Caki2 (cell line): Measurements from ENCODE around the gene LRP6. TPM values are rescaled to one million over a fixed set of nuclear protein-coding genes. Genes with fewer than 3 reads are reported as not detected.
A peak's percentile ranks its signal among the peaks of the same experiment; 100 is the strongest.
"Not testable (repeated sequence)": the region's sequence is repeated elsewhere in the genome, so short reads cannot be mapped to it uniquely, and the experiment has no call there.

Experiments
- DNase-seq: peaks from one replicate; pipeline ENCODE4 v3.0.0-alpha.2; 2015; ENCODE audit warnings: low read depth
- in situ Hi-C: cut with HindIII; loops from 2 replicates; pipeline ENCODE4 v1.10.0; 2016; ENCODE audit warnings: low sequenced_read_pairs, low pct_unique_long_range_greater_than_20kb, mixed read lengths
- total RNA-seq: library from RNA; depleted of rRNA; stranded (reverse); fragments of >200 nt; shearing (Covaris generic); gene quantifications from 2 replicates; pipeline ENCODE4 v1.2.3, GENCODE V29; 2014; ENCODE audit warnings: low replicate concordance

Gene LRP6
- total RNA-seq, 1 experiment from 2014 or later, result 23.3 TPM

DNA sequence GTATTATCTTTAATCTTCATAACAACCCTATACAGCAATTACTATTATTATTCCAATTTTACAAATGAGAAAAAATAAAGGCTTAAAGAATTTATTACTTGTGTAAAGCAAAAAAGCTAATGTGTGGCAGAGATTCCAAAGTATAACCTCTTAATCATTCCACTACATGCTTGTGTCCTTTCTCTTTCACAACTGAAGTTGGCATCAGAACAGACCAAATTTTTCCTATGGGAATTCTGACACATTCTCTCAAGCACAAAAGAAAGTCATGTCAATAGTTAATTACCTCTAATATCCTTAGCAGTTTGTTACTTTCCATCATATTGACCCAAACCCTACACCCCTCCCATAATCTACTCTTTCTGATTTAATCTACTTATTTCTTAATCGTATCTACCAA, 109.4 kb downstream of the LRP6 start:
- in situ Hi-C loops, result no loop called here

DNA sequence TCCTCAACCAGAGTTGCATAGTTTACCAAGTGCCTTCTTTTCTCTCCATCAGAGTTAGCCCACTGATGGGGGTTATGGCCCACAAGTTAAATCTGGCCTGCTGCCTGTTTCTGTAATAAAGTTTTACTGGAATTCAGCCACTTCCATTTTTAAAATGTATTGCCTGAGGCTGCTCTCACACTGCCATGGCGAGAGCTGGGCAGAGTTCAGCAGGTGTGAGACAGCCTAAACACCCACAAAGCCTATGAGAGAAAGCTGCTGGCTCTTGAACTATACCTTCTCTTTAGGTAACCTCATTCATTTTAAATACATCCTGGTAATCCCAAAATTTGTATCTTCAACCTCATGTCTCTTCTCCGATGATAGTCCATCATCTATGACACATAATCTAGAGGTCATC, 110.0 kb downstream of the LRP6 start:
- no peak for DNase-seq
- in situ Hi-C loops, result no loop called here

More for the DNA sequence above, 109.4 kb downstream of the LRP6 start:
- no peak for DNase-seq

GRCh38 chr12:12156116-12156515, 110.7 kb downstream of the LRP6 start:
- no peak for DNase-seq
- in situ Hi-C loops, result no loop called here

DNA sequence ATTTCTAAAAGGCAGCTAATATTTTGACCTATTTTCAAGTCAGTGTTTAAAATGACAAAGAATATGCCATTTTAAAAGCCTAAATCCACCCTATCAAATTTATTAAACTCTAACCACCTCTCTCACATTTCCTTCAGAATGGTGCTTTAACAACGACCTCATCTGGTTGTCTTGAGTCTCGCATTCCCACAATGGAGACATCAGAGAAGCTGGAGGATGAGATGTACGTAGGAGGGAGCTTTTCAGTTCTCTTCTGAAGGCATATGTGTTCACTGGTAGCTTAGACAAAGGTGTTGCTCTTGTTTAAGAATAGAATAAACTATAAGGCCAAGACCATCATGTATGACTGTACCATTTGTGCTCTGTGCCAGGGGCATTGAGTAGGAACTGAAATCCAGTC, 113.2 kb downstream of the LRP6 start:
- in situ Hi-C loops, result no loop called here
- no peak for DNase-seq

DNA sequence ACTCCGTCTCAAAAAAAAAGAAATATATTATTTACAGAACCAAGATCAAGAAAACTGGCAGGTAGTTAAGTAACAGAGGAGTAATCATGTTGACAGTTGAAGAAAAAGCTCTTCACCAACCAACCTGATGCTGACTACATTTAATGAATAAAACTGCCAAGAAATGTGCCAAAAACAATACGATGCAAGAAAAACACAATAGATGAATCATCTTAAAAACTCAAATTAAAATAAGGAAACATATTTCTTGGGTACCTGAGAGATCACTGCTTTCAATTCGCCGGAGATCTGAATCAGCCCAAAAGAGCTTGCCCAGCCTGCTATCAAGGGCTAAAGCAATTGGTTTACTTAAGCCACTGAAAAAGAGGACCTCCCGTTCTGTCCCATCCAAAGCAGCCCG, 119.7 kb downstream of the LRP6 start:
- in situ Hi-C loops, result no loop called here
- DNase-seq, result no peak

- in situ Hi-C loops, DNase-seq: not testable (repeated sequence)
Measured at GRCh38 chr12:12144531-12144930, 122.3 kb downstream of the LRP6 start.

DNA sequence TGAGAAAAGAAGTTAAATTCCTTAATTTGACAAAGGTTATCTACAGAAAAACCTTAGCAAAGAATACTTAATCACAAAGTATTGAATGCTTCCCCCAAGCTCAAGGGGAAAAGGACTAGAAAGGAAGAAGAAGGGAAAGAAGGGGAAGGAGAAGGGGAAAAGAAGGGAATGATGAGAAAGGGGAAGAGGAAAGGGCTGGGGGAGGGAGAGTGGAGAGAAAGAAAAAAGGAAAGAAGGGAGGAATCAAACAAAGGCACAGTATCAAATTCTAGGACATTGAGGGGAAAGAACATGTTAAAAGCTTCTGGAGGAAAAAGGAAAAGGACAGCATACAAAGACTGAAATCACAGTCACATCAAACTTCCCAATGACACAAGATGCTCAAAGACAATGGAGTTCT, 125.8 kb downstream of the LRP6 start:
- no peak for DNase-seq
- in situ Hi-C loops, result no loop called here

DNA sequence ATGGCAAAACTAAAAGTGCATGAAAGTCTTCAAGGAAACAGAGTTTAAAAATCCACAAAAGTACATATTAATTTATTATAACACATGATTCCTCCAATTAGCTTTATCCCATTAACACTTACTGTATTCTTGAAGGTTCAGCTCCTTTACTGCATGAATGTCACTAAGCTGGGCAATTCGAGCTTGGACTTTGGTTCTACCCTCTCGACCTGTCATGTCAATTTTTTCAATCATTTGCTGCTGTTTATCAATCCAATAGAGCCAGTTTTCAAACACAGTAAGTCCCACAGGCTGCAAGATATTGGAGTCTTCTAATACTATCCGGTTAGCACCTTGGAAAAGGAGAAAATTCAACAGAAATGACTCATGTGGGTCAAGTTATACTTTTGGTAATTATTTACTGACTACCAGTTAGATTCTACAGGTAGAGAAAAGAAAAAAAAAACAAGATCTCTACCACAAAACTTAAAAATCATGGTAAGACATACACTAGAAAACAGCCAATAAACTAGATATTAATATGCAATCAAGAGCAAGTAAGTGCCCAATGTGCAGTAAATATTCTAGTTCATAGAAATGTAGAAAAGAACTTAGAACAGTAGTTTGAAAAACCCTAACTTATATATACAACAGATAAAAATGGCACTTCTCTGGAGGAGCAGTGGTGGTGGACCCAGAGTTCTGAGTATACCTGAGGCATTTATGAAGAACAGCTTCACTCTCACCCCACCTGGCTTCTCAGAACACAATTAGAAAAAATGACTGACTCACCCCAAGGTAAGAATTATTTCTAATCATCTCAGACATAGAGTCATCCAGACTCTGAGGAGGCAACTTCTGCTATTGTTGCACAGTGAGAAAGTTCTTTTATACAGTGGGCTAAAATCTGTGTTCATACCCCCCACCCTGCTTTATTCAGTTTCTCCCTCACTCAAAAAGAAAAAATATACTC, 128.4 kb downstream of the LRP6 start:
- in situ Hi-C loops, result no loop called here
- DNase-seq, result peak; percentile 35

- in situ Hi-C loops, result no loop called here
- no peak for DNase-seq
Measured at GRCh38 chr12:12133785-12134184, 133.1 kb downstream of the LRP6 start.

DNA sequence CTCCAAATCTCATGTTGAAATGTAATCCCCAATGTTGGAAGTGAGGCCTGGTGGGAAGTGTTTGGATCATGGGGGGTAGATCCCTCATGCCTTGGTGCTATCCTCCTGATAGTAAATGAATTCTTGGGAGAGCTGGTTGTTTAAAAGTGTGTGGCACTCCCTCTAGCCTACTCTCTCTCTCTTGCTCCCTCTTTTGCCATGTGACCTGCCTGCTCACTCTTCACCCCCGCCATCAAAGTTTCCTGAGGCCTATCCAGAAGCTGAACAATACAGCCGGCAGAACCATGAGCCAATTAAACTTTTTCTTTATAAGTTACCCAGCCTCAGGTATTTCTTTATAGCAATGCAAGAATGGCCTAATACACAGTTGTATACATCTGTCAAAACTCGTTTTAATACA, 133.6 kb downstream of the LRP6 start:
- in situ Hi-C loops, result no loop called here
- no peak for DNase-seq

GRCh38 chr12:12128670-12129069, 138.2 kb downstream of the LRP6 start:
- in situ Hi-C loops, result no loop called here
- no peak for DNase-seq

- in situ Hi-C loops, result no loop called here
- DNase-seq, result no peak
Measured at GRCh38 chr12:12127304-12127703, 139.5 kb downstream of the LRP6 start.

DNA sequence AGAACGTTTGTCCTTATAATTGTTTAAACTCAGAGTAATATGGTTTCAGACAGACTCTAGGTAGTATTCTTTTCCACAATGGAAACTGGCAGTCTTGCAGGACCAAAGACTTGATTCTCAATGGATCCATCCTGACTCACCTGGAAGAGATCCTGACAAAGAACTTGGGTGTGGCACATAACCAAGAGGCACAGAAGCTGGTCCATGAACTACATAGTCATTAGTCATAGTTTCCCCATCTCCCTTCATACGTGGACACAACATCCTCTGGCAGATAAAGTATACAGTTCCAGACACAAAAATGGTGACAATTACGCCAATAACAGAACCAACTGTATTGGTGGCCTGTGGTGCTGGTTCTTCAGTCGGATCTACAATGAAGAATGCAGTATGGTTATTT, 140.3 kb downstream of the LRP6 start:
- in situ Hi-C loops, result no loop called here
- DNase-seq, result no peak

DNA sequence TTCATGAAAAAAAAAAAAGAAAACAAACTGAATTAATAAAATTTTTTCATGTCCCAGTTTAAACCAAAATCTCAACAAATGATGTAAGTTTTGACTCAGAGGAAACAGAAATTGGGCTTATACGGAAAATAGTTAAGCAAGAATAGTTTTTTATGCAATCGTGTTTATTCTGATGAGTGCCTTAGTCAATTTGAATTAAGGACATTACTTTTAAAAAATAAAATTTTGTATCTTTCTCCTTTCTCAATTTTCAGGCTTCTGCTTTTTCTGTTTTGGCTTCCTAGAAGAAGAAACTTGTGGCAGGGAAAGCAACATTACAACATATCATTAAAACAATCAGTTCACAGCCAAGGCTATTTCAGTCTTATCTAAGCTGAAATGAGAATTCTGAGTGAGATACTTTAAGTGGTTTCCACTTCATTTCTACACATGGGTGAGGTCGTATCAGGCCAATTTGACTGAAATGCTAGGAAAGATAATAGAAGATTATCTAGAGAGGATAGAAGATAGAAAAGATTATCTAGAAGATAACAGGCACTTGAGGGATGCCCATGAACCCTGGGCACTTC, 143.7 kb downstream of the LRP6 start:
- no peak for DNase-seq
- in situ Hi-C loops, result no loop called here

- DNase-seq, result no peak
- in situ Hi-C loops, result no loop called here
Measured at GRCh38 chr12:12121061-12121460, 145.8 kb downstream of the LRP6 start.

- in situ Hi-C loops, result no loop called here
- DNase-seq, result no peak
Measured at GRCh38 chr12:12116677-12117076, 150.2 kb downstream of the LRP6 start.

DNA sequence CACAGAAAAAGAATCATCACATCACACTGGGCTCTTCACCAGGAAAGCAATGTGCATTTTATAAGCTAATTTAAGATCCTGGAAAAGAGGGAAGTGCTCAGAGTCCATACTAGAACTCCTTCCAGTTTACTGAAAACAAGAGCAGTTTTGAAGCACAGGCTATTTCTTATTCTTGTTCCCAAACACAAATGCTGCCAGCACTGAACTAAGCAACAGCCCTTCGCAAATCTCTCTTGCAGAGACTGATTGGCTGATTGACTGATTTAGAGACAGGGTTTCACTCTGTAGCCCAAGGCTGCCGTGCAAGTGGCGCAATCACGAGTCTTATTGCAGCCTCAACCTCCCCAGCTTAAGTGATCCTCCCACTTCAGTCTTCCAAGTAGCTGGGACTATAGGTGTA, 151.3 kb downstream of the LRP6 start:
- no peak for DNase-seq
- in situ Hi-C loops, result no loop called here

- in situ Hi-C loops, DNase-seq: not testable (repeated sequence)
Measured at GRCh38 chr12:12110923-12111555, 155.8 kb downstream of the LRP6 start.

- no peak for DNase-seq
- in situ Hi-C loops, result no loop called here
Measured at GRCh38 chr12:12108441-12109058, 158.3 kb downstream of the LRP6 start.
